HFFc6 (cell line): Measurements from ENCODE around the gene STK39. TPM values are rescaled to one million over a fixed set of nuclear protein-coding genes. Genes with fewer than 3 reads are reported as not detected.

ENCODE experiments used
- DNase-seq: peaks from one replicate; pipeline ENCODE4 v3.0.0-alpha.2; 2018
- H3K27ac Mint-ChIP-seq: 2 replicates; pipeline ENCODE4 v1.8.0; 2020; ENCODE audit warnings: mild to moderate bottlenecking, mixed read lengths
- H3K27me3 Mint-ChIP-seq: 2 replicates; pipeline ENCODE4 v1.8.0; 2021; ENCODE audit warnings: mild to moderate bottlenecking, moderate library complexity, mixed read lengths; ENCODE audit not compliant: insufficient read depth
- H3K36me3 Mint-ChIP-seq: 2 replicates; pipeline ENCODE4 v1.8.0; 2021; ENCODE audit warnings: low read depth, mixed read lengths
- H3K4me1 Mint-ChIP-seq: 2 replicates; pipeline ENCODE4 v1.8.0; 2020; ENCODE audit warnings: low read depth, mixed read lengths
- H3K4me3 Mint-ChIP-seq: 2 replicates; pipeline ENCODE4 v1.8.0; 2020; ENCODE audit warnings: mild to moderate bottlenecking, moderate library complexity, mixed read lengths
- H3K9me3 Mint-ChIP-seq: 2 replicates; pipeline ENCODE4 v1.8.0; 2020; ENCODE audit warnings: mild to moderate bottlenecking, mixed read lengths
- total RNA-seq, 6 experiments: library from RNA; stranded (reverse); fragmentation: NEBNext Ultra II Directional; extraction: Animal tissue kit (Norgen Biotek cat#: 25700); gene quantifications; 2 replicates in 1 of 6; 3 replicates in 5 of 6; pipeline ENCODE4 v1.2.3, GENCODE V29; 2021
- TF ChIP-seq, protein P1 (sequence below): fragments of 200-600 bp; sonication (generic); IDR thresholded peaks from 2 replicates; pipeline ENCODE4 v1.5.0; 2021; ENCODE audit warnings: antibody characterized with exemption, mild to moderate bottlenecking

STK39 gene
- total RNA-seq, 6 experiments from 2014 or later, result 27.7 to 36.4 (median 33.4) TPM

DNA sequence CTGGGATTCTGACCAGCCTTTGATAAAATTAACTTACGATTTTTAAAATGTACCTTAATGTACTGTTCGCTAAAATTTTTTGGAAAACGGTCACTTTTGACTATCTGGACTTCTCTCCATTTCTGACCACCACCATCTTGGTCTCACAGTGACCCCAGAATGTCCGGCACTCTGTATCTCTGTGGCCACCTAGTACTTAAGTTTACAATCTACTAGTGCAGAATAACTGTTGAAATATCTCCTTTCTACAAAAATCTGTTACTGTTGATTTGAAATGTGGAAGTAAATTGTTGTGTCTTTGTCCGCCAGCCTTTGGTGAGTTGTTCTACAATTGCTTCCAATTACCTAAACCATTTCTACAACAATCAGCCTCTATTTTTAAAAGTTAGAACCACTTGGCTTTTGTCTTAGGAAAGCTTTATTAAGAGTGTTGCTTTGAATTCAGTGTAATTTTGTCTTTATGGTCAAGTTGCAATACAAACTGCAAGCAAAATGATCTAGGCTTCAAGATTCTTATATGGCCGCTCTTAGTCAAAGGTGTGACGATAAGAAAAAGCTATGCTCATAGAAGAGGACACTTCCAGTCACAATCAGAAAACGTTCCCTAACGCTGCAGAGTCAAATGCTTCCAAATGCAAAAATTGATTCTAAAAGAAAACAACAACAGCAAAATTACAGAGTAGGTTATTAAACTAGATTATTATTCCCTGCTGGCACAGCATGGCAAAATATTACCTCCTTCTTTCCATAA, 283.3 kb downstream of the STK39 start:
- Mint-ChIP-seq H3K36me3 (no peaks in the 10 kb centered on the region), H3K27me3 (peaks cover 2% of the 10 kb centered on the region; the same call in 1 of the 2 replicates), H3K9me3 (no peaks in the 10 kb centered on the region), H3K4me1 (peaks cover 17% of the 10 kb centered on the region), H3K4me3 (no peak overlapping the region), H3K27ac (no peak overlapping the region)
- TF ChIP-seq, protein P1, sequence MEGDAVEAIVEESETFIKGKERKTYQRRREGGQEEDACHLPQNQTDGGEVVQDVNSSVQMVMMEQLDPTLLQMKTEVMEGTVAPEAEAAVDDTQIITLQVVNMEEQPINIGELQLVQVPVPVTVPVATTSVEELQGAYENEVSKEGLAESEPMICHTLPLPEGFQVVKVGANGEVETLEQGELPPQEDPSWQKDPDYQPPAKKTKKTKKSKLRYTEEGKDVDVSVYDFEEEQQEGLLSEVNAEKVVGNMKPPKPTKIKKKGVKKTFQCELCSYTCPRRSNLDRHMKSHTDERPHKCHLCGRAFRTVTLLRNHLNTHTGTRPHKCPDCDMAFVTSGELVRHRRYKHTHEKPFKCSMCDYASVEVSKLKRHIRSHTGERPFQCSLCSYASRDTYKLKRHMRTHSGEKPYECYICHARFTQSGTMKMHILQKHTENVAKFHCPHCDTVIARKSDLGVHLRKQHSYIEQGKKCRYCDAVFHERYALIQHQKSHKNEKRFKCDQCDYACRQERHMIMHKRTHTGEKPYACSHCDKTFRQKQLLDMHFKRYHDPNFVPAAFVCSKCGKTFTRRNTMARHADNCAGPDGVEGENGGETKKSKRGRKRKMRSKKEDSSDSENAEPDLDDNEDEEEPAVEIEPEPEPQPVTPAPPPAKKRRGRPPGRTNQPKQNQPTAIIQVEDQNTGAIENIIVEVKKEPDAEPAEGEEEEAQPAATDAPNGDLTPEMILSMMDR, result no peak
- DNase-seq, result no peak

DNA sequence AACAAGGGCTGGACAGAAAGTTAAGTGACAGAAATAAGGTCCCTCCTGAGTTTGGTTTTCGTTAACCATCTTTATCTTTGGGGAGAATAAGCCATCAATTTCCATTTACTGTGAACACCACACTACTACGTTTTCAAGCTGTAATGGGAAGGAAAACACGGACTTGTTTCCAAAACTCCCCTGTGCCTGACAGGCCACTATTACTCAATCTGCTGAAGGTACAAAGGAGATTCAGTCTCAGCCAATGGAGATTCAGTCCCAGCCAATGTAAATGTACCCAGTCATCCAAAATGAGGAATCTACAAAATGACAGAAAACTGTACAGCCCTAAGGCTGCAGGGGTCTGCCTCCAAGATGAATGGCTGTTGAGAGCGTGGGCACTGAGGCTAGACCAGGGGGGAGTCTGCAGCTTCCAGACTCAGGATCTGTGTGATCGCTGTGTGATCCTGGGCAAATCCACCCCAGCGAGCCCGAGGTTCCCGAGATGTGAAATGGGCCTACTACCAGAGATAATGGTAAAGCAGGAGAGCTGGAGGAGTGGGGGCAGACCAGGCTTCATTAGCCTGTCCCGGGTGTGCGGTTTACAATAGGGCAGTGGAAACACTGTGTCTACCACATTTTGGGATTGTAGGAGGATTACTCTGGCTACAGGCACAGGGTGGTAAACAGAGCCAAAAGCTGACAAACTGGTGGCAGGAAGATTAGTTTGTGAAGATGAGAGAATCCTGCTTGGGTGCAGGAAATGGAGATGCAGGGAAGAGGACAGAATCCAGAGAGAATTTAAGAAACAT, 284.8 kb downstream of the STK39 start:
- no peak overlapping the region; the same call in 1 of the 2 replicates for H3K27ac Mint-ChIP-seq
- TF ChIP-seq, protein P1, result no peak
- no peaks in the 10 kb centered on the region for H3K9me3 Mint-ChIP-seq
- H3K4me1 Mint-ChIP-seq, result peaks cover 17% of the 10 kb centered on the region
- no peak overlapping the region for H3K4me3 Mint-ChIP-seq
- H3K36me3 Mint-ChIP-seq, result no peaks in the 10 kb centered on the region
- no peak for DNase-seq
- H3K27me3 Mint-ChIP-seq, result peaks cover 2% of the 10 kb centered on the region; the same call in 1 of the 2 replicates

DNA sequence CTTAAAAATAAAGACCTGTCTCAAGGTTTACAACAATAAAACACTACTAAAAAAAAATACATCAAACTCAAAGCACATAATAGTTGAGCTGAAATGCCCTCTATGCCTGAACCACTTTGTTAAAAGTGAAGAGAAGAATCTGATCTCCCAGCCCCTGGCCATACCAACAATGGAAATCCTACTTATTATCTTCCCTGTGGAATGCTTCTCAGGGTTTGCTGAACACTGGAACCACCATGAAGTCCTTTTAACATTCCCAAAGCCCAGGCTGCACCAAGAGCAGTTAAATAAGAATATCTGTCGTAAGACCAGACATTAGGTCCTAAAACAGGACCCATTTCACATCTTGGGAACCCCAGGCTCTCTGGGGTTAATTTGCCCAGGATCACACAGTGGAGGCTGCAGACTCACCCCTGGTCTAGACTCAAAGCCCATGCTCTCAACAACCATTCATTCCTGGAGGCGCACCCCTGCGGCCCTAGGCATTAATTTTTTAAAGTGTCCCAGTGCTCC, 285.8 kb downstream of the STK39 start:
- DNase-seq, result no peak
- Mint-ChIP-seq H3K27ac (no peak overlapping the region), H3K9me3 (no peaks in the 10 kb centered on the region), H3K4me1 (peaks cover 9% of the 10 kb centered on the region), H3K4me3 (no peak overlapping the region), H3K36me3 (no peaks in the 10 kb centered on the region), H3K27me3 (peaks cover 2% of the 10 kb centered on the region; the same call in 1 of the 2 replicates)
- TF ChIP-seq, protein P1, result no peak

DNA sequence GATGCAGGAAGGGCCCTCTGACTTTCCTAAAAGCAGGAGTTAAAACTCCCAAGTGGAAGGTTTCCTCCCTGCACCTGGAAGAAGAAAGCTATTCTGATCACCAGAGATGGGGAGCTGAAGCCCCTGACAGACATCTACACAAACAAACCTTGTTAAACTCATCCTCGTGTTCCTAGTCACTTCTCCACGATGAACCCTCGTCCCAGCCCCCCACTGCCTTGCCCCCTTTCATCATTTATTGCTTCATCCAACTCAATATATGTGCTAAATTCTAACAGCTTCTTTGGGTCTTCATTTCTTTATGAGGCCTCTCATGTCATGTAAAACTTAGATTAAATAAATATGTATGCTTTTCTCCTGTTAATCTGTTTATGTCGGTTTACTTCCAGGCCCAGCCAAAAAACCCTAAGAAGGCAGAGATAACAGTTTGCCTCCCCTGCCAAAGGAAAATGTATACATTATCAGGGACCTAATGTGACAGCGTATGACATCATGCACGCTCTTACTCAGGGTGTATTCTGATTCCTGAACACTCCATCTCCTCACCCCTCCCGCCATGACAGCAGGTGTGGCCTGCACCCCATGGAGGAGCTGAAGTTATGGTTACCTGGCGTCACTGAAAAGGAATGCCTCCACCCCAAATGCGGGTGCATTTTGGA, 287.2 kb downstream of the STK39 start:
- Mint-ChIP-seq H3K27ac (no peak overlapping the region), H3K36me3 (no peaks in the 10 kb centered on the region), H3K9me3 (no peaks in the 10 kb centered on the region), H3K4me1 (no peaks in the 10 kb centered on the region), H3K4me3 (no peak overlapping the region), H3K27me3 (peaks cover 2% of the 10 kb centered on the region; the same call in 1 of the 2 replicates)
- no peak for DNase-seq
- TF ChIP-seq, protein P1, result no peak

DNA sequence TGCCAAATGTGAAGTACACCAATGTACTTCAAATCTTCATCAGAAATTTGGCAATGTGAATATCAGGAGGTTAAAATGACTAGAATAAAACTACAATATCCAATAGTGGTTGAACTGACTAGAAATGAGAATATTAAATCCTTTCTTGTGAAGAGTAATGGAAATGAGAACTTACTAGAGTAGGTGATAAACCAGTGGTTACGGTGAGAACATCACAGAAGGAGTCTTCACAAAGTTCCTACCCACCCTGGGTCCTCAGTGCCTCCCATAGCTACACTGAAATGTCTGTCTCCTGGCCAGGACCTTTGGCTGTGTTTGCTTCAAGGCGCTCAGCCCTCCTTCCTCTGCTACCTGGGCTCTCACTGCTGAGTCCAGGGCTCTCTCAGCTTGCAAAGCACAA, 289.7 kb downstream of the STK39 start:
- Mint-ChIP-seq H3K27me3 (no peaks in the 10 kb centered on the region), H3K27ac (no peak overlapping the region), H3K36me3 (no peaks in the 10 kb centered on the region), H3K4me3 (no peak overlapping the region), H3K9me3 (no peaks in the 10 kb centered on the region), H3K4me1 (no peaks in the 10 kb centered on the region)
- DNase-seq, result no peak
- TF ChIP-seq, protein P1, result no peak
